A549 (cell line): Measurements from ENCODE around the gene BRD8. TPM values are rescaled to one million over a fixed set of nuclear protein-coding genes. Genes with fewer than 3 reads are reported as not detected.

Experiments used
- ATAC-seq, 2 experiments: fragments of 200-7000 bp in 1 of 2; fragments of >200 bp in 1 of 2; cut with Nextera tagmentation in 1 of 2; cut with Tn5 transposase in 1 of 2; 3 replicates each; pipeline versions ENCODE4 v1.8.0 to v1.9.1; 2018 to 2020; ENCODE audit warnings: mild to moderate bottlenecking in 1 of 2, moderate library complexity in 1 of 2
- CTCF ChIA-PET: fragments of 300-600 bp; sonication (Branson Sonifier 250); formaldehyde crosslinking; extraction: SDS; loops from one replicate; lab custom pipeline; 2021; ENCODE audit warnings: antibody characterized with exemption, inconsistent platforms; lab: Yijun Ruan, JAX
- POLR2A ChIA-PET: fragments of 350-600 bp; formaldehyde crosslinking; extraction: SDS; loops from one replicate; lab custom pipeline; 2021; ENCODE audit warnings: antibody characterized with exemption, inconsistent platforms; lab: Yijun Ruan, JAX
- DNase-seq, 2 experiments: peaks; one replicate each; pipeline versions ENCODE4 v3.0.0 to v3.0.0-alpha.2; 2011 to 2016; ENCODE audit warnings: low read depth in 1 of 2, low spot score in 1 of 2
- FAIRE-seq: peaks from 2 replicates; lab custom pipeline; 2011; peaks lifted over from hg19 to GRCh38; lab: Jason Lieb, UNC
- H3K27ac ChIP-seq, 2 experiments: fragments of >200 bp; sonication (Bioruptor Twin); formaldehyde crosslinking; 3 replicates each; pipeline ENCODE4 v1.5.1; 2016 to 2017
- H3K4me1 ChIP-seq: fragments of >200 bp; sonication (Bioruptor Twin); formaldehyde crosslinking; 3 replicates; pipeline ENCODE4 v1.6.1; 2016
- H3K4me2 ChIP-seq: fragments of >200 bp; sonication (Bioruptor Twin); formaldehyde crosslinking; 3 replicates; pipeline ENCODE4 v1.6.1; 2016
- H3K4me3 ChIP-seq: fragments of >200 bp; sonication (Bioruptor Twin); formaldehyde crosslinking; 3 replicates; pipeline ENCODE4 v1.5.1; 2016
- H3K9me3 ChIP-seq: fragments of >200 bp; sonication (Bioruptor Twin); formaldehyde crosslinking; 3 replicates; pipeline ENCODE4 v1.6.1; 2016
- BHLHE40 ChIP-seq: IDR thresholded peaks from 2 replicates; pipeline ENCODE4 v1.6.1; 2012; ENCODE audit warnings: low read depth, low read length, inconsistent platforms
- CEBPB ChIP-seq, 2 experiments: fragments of >200 bp in 1 of 2; sonication (Bioruptor Twin) in 1 of 2; formaldehyde crosslinking in 1 of 2; IDR thresholded peaks; 2 replicates each; pipeline ENCODE4 v1.6.1; 2012 to 2016
- EP300 ChIP-seq, 2 experiments: fragments of >200 bp; sonication (Bioruptor Twin); formaldehyde crosslinking; IDR thresholded peaks; 2 replicates in 1 of 2; 3 replicates in 1 of 2; pipeline ENCODE4 v1.6.1; 2016 to 2017
- HOXA7 ChIP-seq: fragments of 250-450 bp; sonication (Bioruptor Pico); IDR thresholded peaks from 2 replicates; pipeline ENCODE4 v1.5.0; 2020; ENCODE audit warnings: mild to moderate bottlenecking, moderate library complexity
- MAFK ChIP-seq: fragments of 450-650 bp; IDR thresholded peaks from 2 replicates; pipeline ENCODE4 v1.6.1; 2014; ENCODE audit not compliant: partially characterized antibody
- MAZ ChIP-seq: fragments of 150-350 bp; IDR thresholded peaks from 2 replicates; pipeline ENCODE4 v1.6.1; 2014; ENCODE audit warnings: antibody characterized with exemption, low read depth, low read length, borderline replicate concordance
- MYC ChIP-seq: IDR thresholded peaks from 2 replicates; pipeline ENCODE4 v1.6.1; 2012; ENCODE audit warnings: mild to moderate bottlenecking, inconsistent platforms, low read length, improper control_type of control experiment, borderline replicate concordance
- NR3C1 ChIP-seq: fragments of >200 bp; sonication (Bioruptor Twin); formaldehyde crosslinking; IDR thresholded peaks from 3 replicates; pipeline ENCODE4 v1.6.1; 2017
- RAD21 ChIP-seq, 2 experiments: fragments of >200 bp in 1 of 2; sonication (Bioruptor Twin) in 1 of 2; formaldehyde crosslinking in 1 of 2; IDR thresholded peaks in 1 of 2; conservative IDR thresholded peaks in 1 of 2; 2 replicates in 1 of 2; 3 replicates in 1 of 2; pipeline ENCODE4 v1.6.1; 2012 to 2018; ENCODE audit warnings: inconsistent platforms in 1 of 2
- RARB ChIP-seq: fragments of 250-450 bp; sonication (Bioruptor Pico); IDR thresholded peaks from 2 replicates; pipeline ENCODE4 v1.8.0; 2021; ENCODE audit warnings: mild to moderate bottlenecking, moderate library complexity
- RCOR1 ChIP-seq: fragments of 150-350 bp; IDR thresholded peaks from 2 replicates; pipeline ENCODE4 v1.6.1; 2014; ENCODE audit warnings: antibody characterized with exemption, low read length, low read depth
- RNF2 ChIP-seq: fragments of 200-600 bp; sonication (generic); IDR thresholded peaks from 2 replicates; pipeline ENCODE4 v1.6.1; 2016; ENCODE audit warnings: low read depth, mild to moderate bottlenecking, antibody characterized with exemption, moderate library complexity, borderline replicate concordance
- ZC3H11A ChIP-seq: fragments of 450-650 bp; IDR thresholded peaks from 2 replicates; pipeline ENCODE4 v1.6.1; 2014; ENCODE audit warnings: antibody characterized with exemption, mild to moderate bottlenecking
- ZNF302 ChIP-seq: fragments of 250-450 bp; sonication (Bioruptor Pico); IDR thresholded peaks from 2 replicates; pipeline ENCODE4 v1.9.0; 2021; ENCODE audit warnings: inconsistent platforms, mild to moderate bottlenecking, moderate library complexity
- WGBS: methylation state at CpG from one replicate; pipeline ENCODE4 v1.1.6; 2017; ENCODE audit errors: missing lambda C conversion rate; 5-methylcytosine and 5-hydroxymethylcytosine counted together
- polyA plus RNA-seq, 4 experiments: library from polyadenylated mRNA; depleted of rRNA in 3 of 4; stranded (reverse); fragments of >200 nt; fragmentation: RNase III in 1 of 4; extraction: RNeasy Plus Mini Kit Qiagen cat#74134 plus additional on column Dnase treatment in 1 of 4; gene quantifications; 2 replicates in 3 of 4; 3 replicates in 1 of 4; pipeline ENCODE4 v1.2.3, GENCODE V29; 2011 to 2017
- TF ChIP-seq, protein P1 (sequence below): fragments of >200 bp; sonication (Bioruptor Twin); formaldehyde crosslinking; IDR thresholded peaks from 3 replicates; pipeline ENCODE4 v1.6.1; 2016
- TF ChIP-seq, protein P2 (sequence below): fragments of 250-450 bp; sonication (Bioruptor Pico); IDR thresholded peaks from 2 replicates; pipeline ENCODE4 v1.5.0; 2021; ENCODE audit warnings: mild to moderate bottlenecking, moderate library complexity, borderline replicate concordance

Gene BRD8
- polyA plus RNA-seq, 2 of the 4 experiments (the other 2 are of a cell fraction): 65.7 to 85.8 TPM

DNA sequence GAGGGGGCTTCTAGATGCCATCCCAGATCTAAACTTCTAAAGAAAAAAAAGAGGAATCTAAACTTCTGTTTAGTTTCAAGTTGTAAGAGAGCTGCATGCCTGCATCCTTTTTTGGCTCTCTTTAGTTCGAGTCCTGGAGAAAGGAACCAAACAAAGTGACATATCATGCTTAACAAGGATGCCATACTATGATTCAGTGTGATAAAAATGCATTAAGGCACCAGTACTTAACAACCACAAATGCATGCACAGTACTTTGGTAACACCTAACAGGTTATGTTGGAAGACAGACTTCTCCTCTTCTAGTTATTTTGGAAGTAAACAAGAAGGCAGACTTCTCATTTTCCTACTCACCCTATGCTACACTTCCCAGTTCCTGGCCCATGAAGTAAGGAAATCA is 66.5 kb downstream of the BRD8 start:
- 3% methylated on average over 1 of the region's 1 CpG for WGBS
- POLR2A ChIA-PET: no interaction called here
- CTCF ChIA-PET: interaction anchor here (0.8 to 4.0 kb wide), 2 partner anchors 15 to 34 kb away, joined by 3 to 16 read pairs; no protein-coding TSS in a partner anchor
- no peak overlapping the region for H3K4me2 ChIP-seq
- no peak for TF ChIP-seq ZC3H11A
- no peak for TF ChIP-seq HOXA7 (CRISPR knock-in tag)
- no peak for TF ChIP-seq NR3C1
- no peak overlapping the region for H3K4me3 ChIP-seq
- FAIRE-seq (peak; percentile 51), DNase-seq (no peak), ATAC-seq (no peak; a peak in 1 of 6 replicates)
- H3K9me3 ChIP-seq: no peaks in the 10 kb centered on the region
- no peak overlapping the region for H3K27ac ChIP-seq
- no peaks in the 10 kb centered on the region for H3K4me1 ChIP-seq

DNA sequence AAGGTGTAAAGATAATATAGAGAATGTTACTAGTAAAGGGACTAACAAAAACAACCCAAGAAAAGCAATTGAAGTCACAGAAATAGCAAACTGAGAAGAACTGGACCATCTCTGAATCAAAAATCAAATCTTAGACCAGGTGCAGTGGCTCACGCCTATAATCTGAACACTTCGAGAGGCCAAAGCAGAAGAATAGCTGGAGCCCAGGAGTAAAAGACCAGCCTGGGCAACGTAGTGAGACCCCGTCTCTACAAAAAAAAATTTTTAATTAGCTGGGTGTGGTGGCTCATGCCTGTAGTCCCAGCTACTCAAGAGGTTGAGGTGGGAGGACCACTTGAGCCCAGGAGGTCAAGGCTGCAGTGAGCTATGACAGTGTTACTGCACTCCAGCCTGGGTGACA is 67.2 kb downstream of the BRD8 start:
- FAIRE-seq: no peak
- no peak overlapping the region for H3K4me2 ChIP-seq
- no peaks in the 10 kb centered on the region for H3K9me3 ChIP-seq
- POLR2A ChIA-PET: no interaction called here
- no peak overlapping the region for H3K4me3 ChIP-seq
- no peaks in the 10 kb centered on the region for H3K4me1 ChIP-seq
- DNase-seq: no peak
- no peak for ATAC-seq
- H3K27ac ChIP-seq: no peak overlapping the region
- 37% methylated on average over 4 of the region's 4 CpGs for WGBS
- TF ChIP-seq, protein P1, sequence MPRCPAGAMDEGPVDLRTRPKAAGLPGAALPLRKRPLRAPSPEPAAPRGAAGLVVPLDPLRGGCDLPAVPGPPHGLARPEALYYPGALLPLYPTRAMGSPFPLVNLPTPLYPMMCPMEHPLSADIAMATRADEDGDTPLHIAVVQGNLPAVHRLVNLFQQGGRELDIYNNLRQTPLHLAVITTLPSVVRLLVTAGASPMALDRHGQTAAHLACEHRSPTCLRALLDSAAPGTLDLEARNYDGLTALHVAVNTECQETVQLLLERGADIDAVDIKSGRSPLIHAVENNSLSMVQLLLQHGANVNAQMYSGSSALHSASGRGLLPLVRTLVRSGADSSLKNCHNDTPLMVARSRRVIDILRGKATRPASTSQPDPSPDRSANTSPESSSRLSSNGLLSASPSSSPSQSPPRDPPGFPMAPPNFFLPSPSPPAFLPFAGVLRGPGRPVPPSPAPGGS: no peak
- TF ChIP-seq RCOR1 (no peak), ZC3H11A (no peak)
- TF ChIP-seq, protein P2, sequence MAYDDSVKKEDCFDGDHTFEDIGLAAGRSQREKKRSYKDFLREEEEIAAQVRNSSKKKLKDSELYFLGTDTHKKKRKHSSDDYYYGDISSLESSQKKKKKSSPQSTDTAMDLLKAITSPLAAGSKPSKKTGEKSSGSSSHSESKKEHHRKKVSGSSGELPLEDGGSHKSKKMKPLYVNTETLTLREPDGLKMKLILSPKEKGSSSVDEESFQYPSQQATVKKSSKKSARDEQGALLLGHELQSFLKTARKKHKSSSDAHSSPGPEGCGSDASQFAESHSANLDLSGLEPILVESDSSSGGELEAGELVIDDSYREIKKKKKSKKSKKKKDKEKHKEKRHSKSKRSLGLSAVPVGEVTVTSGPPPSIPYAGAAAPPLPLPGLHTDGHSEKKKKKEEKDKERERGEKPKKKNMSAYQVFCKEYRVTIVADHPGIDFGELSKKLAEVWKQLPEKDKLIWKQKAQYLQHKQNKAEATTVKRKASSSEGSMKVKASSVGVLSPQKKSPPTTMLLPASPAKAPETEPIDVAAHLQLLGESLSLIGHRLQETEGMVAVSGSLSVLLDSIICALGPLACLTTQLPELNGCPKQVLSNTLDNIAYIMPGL (CRISPR knock-in tag): no peak
- CTCF ChIA-PET: interaction anchor here (0.6 to 4.0 kb wide), 6 partner anchors 15 to 451 kb away, joined by 3 to 16 read pairs (median 4); no protein-coding TSS in a partner anchor

DNA sequence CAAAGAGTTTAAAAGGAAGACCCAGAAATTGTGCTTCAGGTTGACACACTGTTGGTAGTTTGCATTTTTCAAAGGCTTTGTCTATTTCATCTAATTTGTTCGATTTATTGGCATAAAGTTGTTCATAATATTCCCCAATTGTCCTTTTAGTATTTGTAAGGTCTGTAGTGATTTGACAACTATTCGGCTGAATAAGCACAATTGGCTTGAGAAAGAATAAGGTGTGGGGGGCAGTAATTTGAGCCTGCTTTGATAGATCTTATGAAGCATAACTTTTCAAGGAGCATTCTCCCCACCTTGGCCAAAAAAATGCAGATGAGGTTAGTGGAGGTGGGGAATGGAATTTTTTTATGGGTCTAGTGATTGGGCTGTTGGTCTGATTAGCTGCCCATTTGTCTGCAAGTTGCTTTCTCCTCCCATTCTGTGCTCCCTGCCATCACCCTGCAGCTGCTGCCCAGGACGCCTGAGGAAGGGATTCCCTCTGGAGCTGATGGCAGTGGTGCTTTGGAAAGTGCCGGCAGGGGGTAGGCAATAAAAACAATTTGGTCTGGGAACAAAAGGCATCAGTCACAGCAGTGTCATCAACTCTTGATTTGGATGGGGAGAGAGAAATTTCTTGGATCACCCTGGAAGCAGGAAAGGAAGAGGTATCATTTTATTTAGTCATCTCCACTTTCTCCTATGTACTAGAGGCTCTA is 68.0 kb downstream of the BRD8 start:
- no peaks in the 10 kb centered on the region for H3K9me3 ChIP-seq
- POLR2A ChIA-PET: no interaction called here
- no peak for ATAC-seq
- no peak overlapping the region for H3K4me3 ChIP-seq
- WGBS: 42% methylated on average over 4 of the region's 4 CpGs
- H3K4me2 ChIP-seq: no peak overlapping the region
- no peak for FAIRE-seq
- no peak for DNase-seq
- TF ChIP-seq MYC (no peak), MAFK (peak; percentile 57)
- CTCF ChIA-PET: interaction anchor here (0.7 to 1.9 kb wide), 6 partner anchors 8 to 450 kb away, joined by 3 to 7 read pairs (median 4); no protein-coding TSS in a partner anchor
- H3K27ac ChIP-seq: no peak overlapping the region
- H3K4me1 ChIP-seq: no peaks in the 10 kb centered on the region

DNA sequence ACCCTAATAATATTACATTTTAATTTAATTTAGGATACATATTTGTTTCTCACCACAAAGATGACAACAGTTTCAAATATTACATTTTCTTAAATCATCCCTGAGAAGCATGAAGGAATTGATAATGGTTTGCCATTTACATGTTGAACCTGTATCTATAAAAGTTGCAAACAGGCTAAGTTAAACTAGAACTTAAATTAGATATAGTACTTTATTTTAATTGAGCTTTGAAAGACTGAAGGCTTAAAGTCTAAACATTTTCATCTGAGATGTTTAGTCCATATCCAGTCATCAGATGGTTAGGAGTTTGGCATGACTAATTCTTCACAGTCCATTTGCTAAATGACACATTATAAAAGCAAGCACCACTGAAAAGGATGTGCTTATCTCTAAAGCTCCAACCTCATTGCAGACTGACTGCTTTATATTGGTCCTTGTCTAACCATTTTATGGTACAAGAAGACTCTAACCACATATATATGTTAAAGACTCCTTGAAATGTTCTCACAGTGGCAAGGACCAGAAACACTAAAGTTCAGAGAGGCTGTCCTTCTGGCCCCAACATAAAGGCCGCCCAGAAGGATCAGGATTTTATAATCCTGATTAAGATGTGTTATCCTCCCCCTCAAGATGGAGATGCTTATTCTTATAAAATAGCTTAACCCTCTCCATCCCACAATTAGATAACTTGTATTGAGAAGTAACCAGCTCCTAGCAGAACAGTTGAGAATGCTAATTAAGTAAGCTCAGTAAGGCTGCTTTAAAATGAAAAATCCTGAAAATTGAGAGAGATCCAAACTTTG is 68.8 kb downstream of the BRD8 start:
- no peak overlapping the region for H3K4me2 ChIP-seq
- no peaks in the 10 kb centered on the region for H3K4me1 ChIP-seq
- H3K27ac ChIP-seq: no peak overlapping the region
- H3K4me3 ChIP-seq: no peak overlapping the region
- ChIA-PET POLR2A (no interaction called here), CTCF (interaction anchor here (0.5 to 1.9 kb wide), 8 partner anchors 9 to 331 kb away, joined by 3 to 7 read pairs (median 4); no protein-coding TSS in a partner anchor)
- TF ChIP-seq MYC (no peak), EP300 (IDR thresholded peaks at IDR 0.05) (no peak), RARB (CRISPR knock-in tag) (no peak), RNF2 (no peak), RAD21 (conservative IDR thresholded peaks at IDR 0.05 in 1 of 2, IDR thresholded peaks at IDR 0.05 in 1 of 2) (no peak), ZNF302 (CRISPR knock-in tag) (no peak), MAZ (no peak), NR3C1 (no peak), CEBPB (IDR thresholded peaks at IDR 0.05) (no peak), BHLHE40 (no peak)
- no peak for ATAC-seq
- no peak for FAIRE-seq
- H3K9me3 ChIP-seq: no peaks in the 10 kb centered on the region
- DNase-seq: no peak
- WGBS: 88% methylated on average over 1 of the region's 1 CpG
